ENCODE results near the gene ACTR5. TPM values are rescaled to one million over a fixed set of nuclear protein-coding genes. Genes with fewer than 3 reads are reported as not detected.

Gene ACTR5
- total RNA-seq (2014; rRNA removed; shearing (Covaris generic)), result 8.4 and 9.9 TPM in 2 replicates

DNA sequence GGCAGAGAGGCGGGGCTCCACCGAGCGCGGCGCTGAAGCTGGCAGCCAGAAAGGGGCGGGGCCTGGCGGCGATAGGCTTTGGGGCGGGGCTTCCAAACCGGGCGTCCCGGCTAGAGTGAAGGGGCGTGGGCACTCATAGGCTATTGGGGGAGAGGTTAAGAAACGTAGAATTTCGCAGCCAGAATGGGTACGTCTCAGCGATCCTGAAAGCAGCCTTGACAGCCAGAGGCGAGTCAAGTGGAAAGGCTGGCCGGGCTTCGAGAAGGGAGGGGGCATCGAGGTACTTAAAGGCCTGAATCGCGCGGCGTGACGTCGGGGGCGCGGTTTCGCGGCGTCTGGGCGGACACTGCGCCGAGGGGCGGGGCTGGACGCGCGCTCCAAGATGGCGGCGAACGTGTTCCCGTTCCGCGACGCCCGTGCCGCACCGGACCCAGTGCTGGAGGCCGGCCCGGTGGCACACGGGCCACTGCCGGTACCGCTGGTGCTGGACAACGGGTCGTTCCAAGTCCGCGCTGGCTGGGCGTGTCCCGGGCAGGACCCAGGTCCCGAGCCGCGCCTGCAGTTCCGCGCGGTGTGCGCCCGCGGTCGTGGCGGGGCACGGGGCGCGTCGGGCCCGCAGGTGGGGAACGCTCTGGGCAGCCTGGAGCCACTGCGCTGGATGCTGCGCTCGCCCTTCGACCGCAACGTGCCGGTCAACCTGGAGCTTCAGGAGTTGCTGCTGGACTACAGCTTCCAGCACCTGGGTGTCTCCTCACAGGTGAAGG, at the start of gene ACTR5:
TSS of gene ACTR5 (plus strand) at position 364 of the 764 bp plus-strand sequence. CDS start at position 383, 19 bp downstream.

DNA sequence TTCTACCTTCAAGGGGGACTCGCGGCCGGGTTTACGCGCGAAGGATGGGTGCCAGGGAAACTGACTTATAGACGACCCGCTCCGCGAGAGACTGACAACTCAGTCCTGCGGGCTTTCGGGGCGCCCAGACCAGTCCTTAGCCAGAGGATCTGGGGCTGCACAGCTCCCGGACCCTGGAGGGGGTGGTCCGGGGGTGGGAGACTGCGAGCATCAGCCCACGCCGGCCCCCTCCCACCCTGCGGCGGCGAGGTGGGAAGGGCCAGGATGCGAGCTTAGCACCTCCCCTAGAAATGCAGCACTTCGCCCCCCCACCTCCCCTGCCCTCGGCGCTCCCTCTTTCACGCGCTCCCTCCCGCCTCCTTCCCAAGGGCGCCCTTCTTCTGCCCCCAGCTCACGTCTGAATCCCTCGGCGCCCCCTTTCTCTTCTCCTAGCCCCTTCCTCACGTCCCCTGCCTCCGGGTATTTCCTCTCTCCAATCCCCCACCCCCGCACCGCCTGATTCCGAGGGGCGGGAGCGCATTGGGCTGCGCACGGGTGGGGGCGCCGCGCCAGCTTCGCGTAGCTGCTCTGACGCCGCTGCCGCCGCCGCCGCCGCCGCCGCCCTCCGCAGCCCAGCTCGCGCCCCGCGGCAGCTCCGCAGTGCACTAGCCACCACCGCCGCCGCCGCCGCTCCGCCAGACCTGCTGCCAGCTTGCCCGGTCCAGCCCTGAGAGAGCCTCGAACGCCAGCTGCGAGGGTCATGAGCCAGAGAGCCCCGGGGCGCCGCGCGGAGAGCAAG, 24.2 kb upstream of the ACTR5 start, which contains the start of gene SLC32A1:
TSS of gene SLC32A1 (plus strand) at position 639 of the 778 bp plus-strand sequence. CDS start 239 bp downstream, outside the sequence.

DNA sequence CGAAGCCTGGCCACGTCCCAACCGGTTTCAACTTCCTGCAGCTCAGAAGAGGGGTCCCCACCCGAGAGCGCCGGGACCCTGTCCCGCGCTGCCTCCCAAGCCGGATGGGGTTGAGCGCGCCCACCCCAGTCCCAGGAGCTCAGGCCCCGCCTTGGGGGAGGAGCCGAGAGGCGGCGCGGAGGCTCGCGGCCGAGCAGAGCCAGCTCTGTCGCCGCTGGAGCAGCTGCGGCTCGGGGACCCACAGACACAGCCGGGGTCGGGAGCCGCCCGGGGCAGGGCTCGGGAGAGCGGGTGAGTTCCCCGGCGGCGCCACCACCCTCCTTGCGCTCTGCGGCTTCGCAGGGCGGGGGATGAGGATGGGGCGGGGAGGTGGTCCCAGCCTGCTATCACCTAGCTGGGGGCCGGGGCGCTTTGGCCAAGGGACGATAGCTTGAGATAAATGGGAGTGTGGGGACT, 57.3 kb downstream of the ACTR5 start, which contains the start of gene PPP1R16B:
TSS of gene PPP1R16B (plus strand) at position 196 of the 456 bp plus-strand sequence. CDS start 30,229 bp downstream, outside the sequence.

Small RNAs within 50 kb of the gene (small RNA-seq; reads per million reads assigned to genes)
- not detected for gene RF00017

Other genes starting within 250 kb of the ACTR5 start
- not detected in 2 replicates for gene ADIG, start 167.3 kb upstream of the ACTR5 start, total RNA-seq (2014; rRNA removed; shearing (Covaris generic))
- not detected in 2 replicates for gene ARHGAP40, start 146.7 kb upstream of the ACTR5 start, total RNA-seq (2014; rRNA removed; shearing (Covaris generic))
- gene SLC32A1, start 24.0 kb upstream of the ACTR5 start, total RNA-seq (2014; rRNA removed; shearing (Covaris generic)), result not detected in 2 replicates
- gene PPP1R16B, start 57.2 kb downstream of the ACTR5 start, total RNA-seq (2014; rRNA removed; shearing (Covaris generic)), result 0.03 and 0.08 TPM in 2 replicates
- gene FAM83D, start 178.0 kb downstream of the ACTR5 start, total RNA-seq (2014; rRNA removed; shearing (Covaris generic)), result 49.2 and 51.1 TPM in 2 replicates
- 16.2 and 17.7 TPM in 2 replicates for gene DHX35, start 213.9 kb downstream of the ACTR5 start, total RNA-seq (2014; rRNA removed; shearing (Covaris generic))

Measured in A375 (cell line).